CD4-positive, alpha-beta memory T cell (primary cell): ENCODE results near the gene PLCH2. TPM values are rescaled to one million over a fixed set of nuclear protein-coding genes. Genes with fewer than 3 reads are reported as not detected.
A peak's percentile ranks its signal among the peaks of the same experiment; 100 is the strongest.

Experiments
- CTCF ChIA-PET: fragments of 350-600 bp; sonication (Branson Sonifier 250); formaldehyde crosslinking; loops from one replicate; lab custom pipeline; 2021; ENCODE audit warnings: inconsistent platforms; ENCODE audit not compliant: partially characterized antibody; lab: Charles Lee
- POLR2A ChIA-PET: fragments of 350-600 bp; sonication (Branson Sonifier 250); formaldehyde crosslinking; loops from one replicate; lab custom pipeline; 2021; ENCODE audit not compliant: partially characterized antibody; lab: Charles Lee
- DNase-seq, 5 donors: peaks; one replicate each; pipeline versions ENCODE4 v3.0.0 to v3.0.0-alpha.2; 2020 to 2022; ENCODE audit warnings: mixed read lengths in 1 of 5
- H3K27ac ChIP-seq: one replicate; pipeline ENCODE4 v1.7.0; 2013; ENCODE audit warnings: low read depth, low read length
- H3K27me3 ChIP-seq: 2 replicates; pipeline ENCODE4 v1.7.0; 2013; ENCODE audit warnings: mild to moderate bottlenecking, low read length, moderate library complexity; ENCODE audit not compliant: insufficient read depth
- H3K36me3 ChIP-seq: 2 replicates; pipeline ENCODE4 v1.7.0; 2013; ENCODE audit warnings: mild to moderate bottlenecking, low read length, moderate library complexity; ENCODE audit not compliant: insufficient read depth
- H3K4me1 ChIP-seq: 2 replicates; pipeline ENCODE4 v1.7.0; 2013; ENCODE audit warnings: mild to moderate bottlenecking, low read length, moderate library complexity; ENCODE audit not compliant: insufficient read depth
- H3K4me3 ChIP-seq, 2 donors: one replicate each; pipeline ENCODE4 v1.7.0; 2013; ENCODE audit warnings: low read length in 2 of 2, mild to moderate bottlenecking in 1 of 2
- H3K9me3 ChIP-seq, 2 donors: one replicate each; pipeline ENCODE4 v1.7.0; 2013; ENCODE audit warnings: low read length in 2 of 2, control low read depth in 1 of 2; ENCODE audit not compliant: control insufficient read depth in 1 of 2
- H3K27ac Mint-ChIP-seq, 7 donors: one replicate each; pipeline ENCODE4 v1.8.0; 2020 to 2021; ENCODE audit warnings: mixed read lengths in 7 of 7, mild to moderate bottlenecking in 6 of 7, inconsistent platforms in 3 of 7, moderate library complexity in 3 of 7
- H3K27me3 Mint-ChIP-seq, 2 donors: one replicate each; pipeline ENCODE4 v1.8.0; 2020 to 2021; ENCODE audit warnings: mixed read lengths in 2 of 2
- H3K36me3 Mint-ChIP-seq, 2 donors: one replicate each; pipeline ENCODE4 v1.8.0; 2020 to 2021; ENCODE audit warnings: mixed read lengths in 2 of 2, inconsistent platforms in 1 of 2, mild to moderate bottlenecking in 1 of 2
- H3K4me1 Mint-ChIP-seq, 4 donors: one replicate each; pipeline ENCODE4 v1.8.0; 2020 to 2021; ENCODE audit warnings: mixed read lengths in 4 of 4, mild to moderate bottlenecking in 1 of 4
- H3K4me3 Mint-ChIP-seq, 8 donors: one replicate each; pipeline ENCODE4 v1.8.0; 2020 to 2021; ENCODE audit warnings: mixed read lengths in 8 of 8, mild to moderate bottlenecking in 7 of 8, moderate library complexity in 6 of 8, inconsistent platforms in 3 of 8
- H3K9me3 Mint-ChIP-seq, 8 donors: one replicate each; pipeline ENCODE4 v1.8.0; 2020 to 2021; ENCODE audit warnings: mixed read lengths in 8 of 8, mild to moderate bottlenecking in 5 of 8, inconsistent platforms in 3 of 8, moderate library complexity in 1 of 8
- intact Hi-C: fragments of 100-400 bp; cut with micrococcal nuclease; formaldehyde crosslinking; loops from one replicate; pipeline ENCODE4 v1.15.1; 2023
- polyA plus RNA-seq, 2 donors: library from polyadenylated mRNA; unstranded; fragments of 300-500 nt; fragmentation: Illumina TruSeq; gene quantifications; one replicate each; pipeline ENCODE4 v1.2.3, GENCODE V29; 2021
- total RNA-seq, 2 experiments: library from RNA; stranded (reverse); gene quantifications; one replicate each; pipeline ENCODE4 v1.2.3, GENCODE V29; 2021

The PLCH2 gene
- total and polyA plus RNA-seq, 4 experiments from 2014 or later: 2.0 to 31.6 (median 26.6) TPM; not detected in 1

GRCh38 chr1:2430592-2430973, 45.5 kb upstream of the PLCH2 start:
- H3K4me3 Mint-ChIP-seq: no peak overlapping the region
- DNase-seq: no peak
- H3K4me1 Mint-ChIP-seq: no peaks in the 10 kb centered on the region
- Histone ChIP-seq H3K9me3 (no peaks in the 10 kb centered on the region), H3K36me3 (no peaks in the 10 kb centered on the region), H3K27me3 (no peaks in the 10 kb centered on the region), H3K4me3 (no peak overlapping the region), H3K4me1 (no peaks in the 10 kb centered on the region), H3K27ac (no peak overlapping the region)
- ChIA-PET CTCF (interaction anchor here (1.2 kb wide), 1 partner anchor 117 kb away, joined by 4 read pairs; no protein-coding TSS in a partner anchor), POLR2A (interaction anchor here (0.6 kb wide), 1 partner anchor 15 kb away, joined by 3 read pairs; no protein-coding TSS in a partner anchor)
- no peaks in the 10 kb centered on the region for H3K27me3 Mint-ChIP-seq
- intact Hi-C loops: no loop called here
- H3K27ac Mint-ChIP-seq: peak overlapping the region in 1 of 7 donors; percentile 74
- H3K36me3 Mint-ChIP-seq: no peaks in the 10 kb centered on the region
- H3K9me3 Mint-ChIP-seq: peaks cover 0 to 2% (median 0%) of the 10 kb centered on the region in 8 donors

GRCh38 chr1:2431103-2431502, 45.0 kb upstream of the PLCH2 start:
- peaks cover 0 to 2% (median 0%) of the 10 kb centered on the region in 8 donors for H3K9me3 Mint-ChIP-seq
- intact Hi-C loops: no loop called here

GRCh38 chr1:2431518-2431917, 44.6 kb upstream of the PLCH2 start:
- Mint-ChIP-seq H3K9me3 (peaks cover 0 to 2% (median 0%) of the 10 kb centered on the region in 8 donors), H3K36me3 (no peaks in the 10 kb centered on the region), H3K4me3 (no peak overlapping the region), H3K27ac (no peak overlapping the region), H3K4me1 (no peaks in the 10 kb centered on the region), H3K27me3 (no peaks in the 10 kb centered on the region)
- Histone ChIP-seq H3K9me3 (no peaks in the 10 kb centered on the region), H3K4me1 (no peaks in the 10 kb centered on the region), H3K27ac (no peak overlapping the region), H3K36me3 (no peaks in the 10 kb centered on the region), H3K27me3 (no peaks in the 10 kb centered on the region), H3K4me3 (no peak overlapping the region)
- ChIA-PET POLR2A (no interaction called here), CTCF (no interaction called here)
- no peak for DNase-seq
- intact Hi-C loops: no loop called here

More at GRCh38 chr1:2431103-2431502, 45.0 kb upstream of the PLCH2 start:
- no peak for DNase-seq
- Histone ChIP-seq H3K4me1 (no peaks in the 10 kb centered on the region), H3K27ac (no peak overlapping the region), H3K36me3 (no peaks in the 10 kb centered on the region), H3K27me3 (no peaks in the 10 kb centered on the region), H3K4me3 (no peak overlapping the region), H3K9me3 (no peaks in the 10 kb centered on the region)
- H3K36me3 Mint-ChIP-seq: no peaks in the 10 kb centered on the region
- no peaks in the 10 kb centered on the region for H3K4me1 Mint-ChIP-seq
- no peak overlapping the region for H3K4me3 Mint-ChIP-seq
- H3K27me3 Mint-ChIP-seq: no peaks in the 10 kb centered on the region
- CTCF ChIA-PET: interaction anchor here (1.2 kb wide), 1 partner anchor 116 kb away, joined by 4 read pairs; no protein-coding TSS in a partner anchor
- H3K27ac Mint-ChIP-seq: peak overlapping the region in 1 of 7 donors; percentile 74
- POLR2A ChIA-PET: interaction anchor here (0.6 kb wide), 1 partner anchor 15 kb away, joined by 3 read pairs; no protein-coding TSS in a partner anchor

GRCh38 chr1:2432441-2432844, 43.6 kb upstream of the PLCH2 start:
- Histone ChIP-seq H3K4me3 (no peak overlapping the region), H3K4me1 (no peaks in the 10 kb centered on the region), H3K27me3 (no peaks in the 10 kb centered on the region), H3K27ac (no peak overlapping the region), H3K9me3 (no peaks in the 10 kb centered on the region), H3K36me3 (no peaks in the 10 kb centered on the region)
- no peaks in the 10 kb centered on the region for H3K27me3 Mint-ChIP-seq
- H3K4me1 Mint-ChIP-seq: peaks cover 0 to 2% (median under 1%) of the 10 kb centered on the region in 4 donors
- intact Hi-C loops: no loop called here
- peaks cover 0 to 2% (median 0%) of the 10 kb centered on the region in 8 donors for H3K9me3 Mint-ChIP-seq
- H3K27ac Mint-ChIP-seq: no peak overlapping the region
- ChIA-PET POLR2A (no interaction called here), CTCF (no interaction called here)
- DNase-seq: no peak
- no peaks in the 10 kb centered on the region for H3K36me3 Mint-ChIP-seq
- no peak overlapping the region for H3K4me3 Mint-ChIP-seq

- POLR2A ChIA-PET: interaction anchor here (1.6 kb wide), 1 partner anchor 17 kb away, joined by 6 read pairs; no protein-coding TSS in a partner anchor
- peaks cover 0 to 5% (median 1%) of the 10 kb centered on the region in 4 donors for H3K4me1 Mint-ChIP-seq
- peaks cover 0 to 2% (median 0%) of the 10 kb centered on the region in 8 donors for H3K9me3 Mint-ChIP-seq
Measured at GRCh38 chr1:2433196-2433595, 42.9 kb upstream of the PLCH2 start.

GRCh38 chr1:2433936-2434655, 42.0 kb upstream of the PLCH2 start:
- no peak overlapping the region for H3K4me3 ChIP-seq
- no peaks in the 10 kb centered on the region for H3K36me3 Mint-ChIP-seq
- H3K9me3 Mint-ChIP-seq: peaks cover 0 to 2% (median 0%) of the 10 kb centered on the region in 8 donors
- no peaks in the 10 kb centered on the region for H3K9me3 ChIP-seq
- H3K4me1 Mint-ChIP-seq: peaks cover 0 to 5% (median 1%) of the 10 kb centered on the region in 4 donors
- no peaks in the 10 kb centered on the region for H3K36me3 ChIP-seq
- H3K27ac ChIP-seq: no peak overlapping the region
- POLR2A ChIA-PET: interaction anchor here (1.6 kb wide), 1 partner anchor 18 kb away, joined by 6 read pairs; no protein-coding TSS in a partner anchor
- H3K27ac Mint-ChIP-seq: no peak overlapping the region
- H3K27me3 ChIP-seq: no peaks in the 10 kb centered on the region
- DNase-seq: no peak
- no peaks in the 10 kb centered on the region for H3K27me3 Mint-ChIP-seq
- CTCF ChIA-PET: no interaction called here
- intact Hi-C loops: no loop called here
- no peaks in the 10 kb centered on the region for H3K4me1 ChIP-seq
- H3K4me3 Mint-ChIP-seq: no peak overlapping the region

More at GRCh38 chr1:2433196-2433595, 42.9 kb upstream of the PLCH2 start:
- Histone ChIP-seq H3K9me3 (no peaks in the 10 kb centered on the region), H3K36me3 (no peaks in the 10 kb centered on the region), H3K4me3 (no peak overlapping the region), H3K27ac (no peak overlapping the region), H3K4me1 (no peaks in the 10 kb centered on the region), H3K27me3 (no peaks in the 10 kb centered on the region)
- CTCF ChIA-PET: no interaction called here
- Mint-ChIP-seq H3K27me3 (no peaks in the 10 kb centered on the region), H3K27ac (no peak overlapping the region), H3K36me3 (no peaks in the 10 kb centered on the region), H3K4me3 (no peak overlapping the region)
- DNase-seq: no peak
- intact Hi-C loops: no loop called here

- intact Hi-C loops: no loop called here
- H3K9me3 Mint-ChIP-seq: peaks cover 0 to 2% (median 0%) of the 10 kb centered on the region in 8 donors
- H3K27ac Mint-ChIP-seq: no peak overlapping the region
Measured at GRCh38 chr1:2435091-2435490, 41.0 kb upstream of the PLCH2 start.

More at GRCh38 chr1:2435091-2435490, 41.0 kb upstream of the PLCH2 start:
- H3K27me3 ChIP-seq: no peaks in the 10 kb centered on the region
- no peaks in the 10 kb centered on the region for H3K4me1 ChIP-seq
- Mint-ChIP-seq H3K36me3 (no peaks in the 10 kb centered on the region), H3K27me3 (no peaks in the 10 kb centered on the region), H3K4me1 (peaks cover 0 to 5% (median 1%) of the 10 kb centered on the region in 4 donors), H3K4me3 (no peak overlapping the region)
- POLR2A ChIA-PET: no interaction called here
- CTCF ChIA-PET: no interaction called here
- no peak for DNase-seq
- H3K36me3 ChIP-seq: no peaks in the 10 kb centered on the region
- no peak overlapping the region for H3K27ac ChIP-seq
- H3K9me3 ChIP-seq: no peaks in the 10 kb centered on the region
- no peak overlapping the region for H3K4me3 ChIP-seq
